Heart left ventricle (tissue), 16 donors: ENCODE data around the gene ADGRB2. TPM values are rescaled to one million over a fixed set of nuclear protein-coding genes. Genes with fewer than 3 reads are reported as not detected.

ENCODE experiments used
- ATAC-seq, 4 donors: fragments of 200-7000 bp; cut with Tn5 transposase; one replicate each; pipeline ENCODE4 v1.9.1; 2020 to 2022; ENCODE audit warnings: moderate library complexity in 4 of 4, mild to moderate bottlenecking in 3 of 4, moderate number of reproducible peaks in 1 of 4
- DNase-seq, 5 donors: peaks; one replicate each; pipeline ENCODE4 v3.0.0-alpha.2; 2020
- H3K27ac ChIP-seq, 12 donors: fragments of 200-600 bp; sonication (generic) in 4 of 12; one replicate each; pipeline versions ENCODE4 v1.5.0 to v1.8.0; 2016 to 2022; ENCODE audit warnings: mild to moderate bottlenecking in 2 of 12
- H3K27me3 ChIP-seq, 9 donors: fragments of 200-600 bp; sonication (generic) in 2 of 9; one replicate each; pipeline versions ENCODE4 v1.5.1 to v1.8.0; 2016 to 2022; ENCODE audit warnings: mild to moderate bottlenecking in 3 of 9
- H3K36me3 ChIP-seq, 9 donors: fragments of 200-600 bp; sonication (generic) in 2 of 9; one replicate each; pipeline versions ENCODE4 v1.5.0 to v1.8.0; 2018 to 2022; ENCODE audit warnings: mild to moderate bottlenecking in 2 of 9
- H3K4me1 ChIP-seq, 12 donors: fragments of 200-600 bp; sonication (generic) in 4 of 12; one replicate each; pipeline versions ENCODE4 v1.5.0 to v1.8.0; 2016 to 2022; ENCODE audit warnings: mild to moderate bottlenecking in 3 of 12
- H3K4me3 ChIP-seq, 12 donors: fragments of 200-600 bp; sonication (generic) in 4 of 12; one replicate each; pipeline versions ENCODE4 v1.5.0 to v1.8.0; 2017 to 2022; ENCODE audit warnings: mild to moderate bottlenecking in 9 of 12, moderate library complexity in 4 of 12
- H3K9me3 ChIP-seq, 12 donors: fragments of 200-600 bp; sonication (generic) in 4 of 12; one replicate each; pipeline versions ENCODE4 v1.5.0 to v1.8.0; 2016 to 2022; ENCODE audit warnings: mild to moderate bottlenecking in 1 of 12
- POLR2A ChIP-seq, 2 donors: fragments of 450-650 bp; IDR thresholded peaks; one replicate each; pipeline ENCODE4 v1.6.1; 2017; ENCODE audit warnings: antibody characterized with exemption in 2 of 2, mild to moderate bottlenecking in 2 of 2, moderate library complexity in 2 of 2
- WGBS, 4 donors: extraction: QIAGEN DNeasy Blood & Tissue Kit in 2 of 4; methylation state at CpG; one replicate each; pipeline versions ENCODE4 v1.1.5 to v1.1.7; 2013 to 2018; 5-methylcytosine and 5-hydroxymethylcytosine counted together
- intact Hi-C, 10 donors: fragments of 100-400 bp; cut with DNase I; formaldehyde crosslinking; loops; one replicate each; pipeline versions ENCODE4 v1.11.1 to v1.14.2; 2022
- polyA plus RNA-seq, 2 donors: library from polyadenylated mRNA; stranded (reverse); fragments of 200-250 nt; gene quantifications; one replicate each; pipeline ENCODE4 v1.2.3, GENCODE V29; 2013
- total RNA-seq, 9 donors: library from RNA; depleted of rRNA in 2 of 9; stranded (reverse); fragments of >200 nt in 2 of 9; fragmentation: NEBNext Ultra II Directional in 3 of 9; extraction: Animal tissue kit (Norgen Biotek cat#: 25700) in 3 of 9; gene quantifications; one replicate each; pipeline versions ENCODE4 v1.1.0 to v1.2.4, GENCODE V29; 2016 to 2023
- TF ChIP-seq, protein P1 (sequence below), 12 donors: fragments of 200-600 bp; sonication (generic) in 4 of 12; IDR thresholded peaks; one replicate each; pipeline versions ENCODE4 v1.5.0 to v1.8.0; 2018 to 2022; ENCODE audit warnings: antibody characterized with exemption in 12 of 12, mild to moderate bottlenecking in 5 of 12
- donor health status: ischemic (EF 13 %, LVEDD 7.1; RV severe dilation, severe dysfunction).
- donor health status: healthy with polysubstance abuse.
- donor health status: DM: no; HTN: yes; CAD: no.
- donor health status: DM: no; HTN: no; CAD: no.
- donor health status: ischemic (EF 25% LVEDD 6.9; RV normal size, moderate dysfunction).
- donor health status: ischemic (EF 25% LVEDD 5.7; RV mildly dilated, moderate dysfunction).
- donor health status: healthy.
- donor health status: DM: yes; HTN: yes; CAD: no.
- donor health status: ischemic (EF 35%, LVEDD 5.7; RV mildly dilated, moderate dysfunction).
- donor health status: nonischemic (EF 11% LVEDD 7.7; RV severe dilation, severe dysfunction).
- donor health status: DM: yes; HTN: yes; CAD: no.
- donor health status: PGD.
- donor health status: ischemic (EF 29% LVEDD 5.4; RV normal size, mild dysfunction).
- donor health status: nonischemic (EF 23%, LVEDD 6.1; RV moderate dilation, normal function).

ADGRB2 gene
- total and polyA plus RNA-seq, 11 donors: 1.1 to 18.5 (median 9.6) TPM

DNA sequence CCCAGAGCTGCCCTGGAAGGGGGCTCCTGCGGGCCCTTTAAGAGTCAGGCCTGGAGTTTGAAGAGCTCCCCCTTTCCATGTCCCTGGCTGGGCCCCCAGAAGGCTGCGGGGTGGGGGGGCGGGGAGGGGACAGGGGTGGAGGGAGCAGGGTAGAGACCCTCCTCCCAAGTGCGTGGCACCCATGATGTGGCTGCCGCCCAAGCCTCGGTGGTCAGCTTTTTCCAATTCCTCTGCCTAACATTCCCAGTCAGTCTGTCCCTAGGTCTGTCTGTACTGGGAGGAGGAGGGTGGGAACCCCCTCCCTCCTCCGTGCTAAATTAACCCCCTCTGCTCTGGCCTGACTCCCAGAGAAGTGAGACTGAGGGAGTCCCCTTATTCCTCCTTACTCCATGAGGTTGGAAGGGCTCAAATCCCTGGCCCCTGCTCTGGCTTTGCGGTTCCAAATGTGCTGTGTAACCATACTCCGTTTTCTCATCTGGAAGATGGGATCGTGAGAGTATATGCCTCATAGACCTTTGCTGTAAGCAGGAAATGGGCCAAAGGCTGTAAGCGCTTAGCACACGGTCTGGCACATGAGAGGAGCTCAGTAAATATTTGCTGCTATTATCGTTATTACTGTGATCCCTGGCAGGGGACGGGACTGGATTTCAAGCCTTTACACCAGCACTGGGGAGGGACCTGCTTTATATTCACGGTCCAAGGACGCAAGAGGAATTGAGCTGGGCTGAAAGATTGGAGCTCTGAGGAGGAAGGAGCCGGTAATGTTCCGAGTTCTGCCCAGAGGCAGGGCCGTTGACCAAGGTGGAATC, 59.7 kb downstream of the ADGRB2 start:
- peaks cover 5 to 62% (median 39%) of the 10 kb centered on the region in 12 donors for H3K4me1 ChIP-seq
- ATAC-seq: peak in 1 of 4 donors; percentile 14

DNA sequence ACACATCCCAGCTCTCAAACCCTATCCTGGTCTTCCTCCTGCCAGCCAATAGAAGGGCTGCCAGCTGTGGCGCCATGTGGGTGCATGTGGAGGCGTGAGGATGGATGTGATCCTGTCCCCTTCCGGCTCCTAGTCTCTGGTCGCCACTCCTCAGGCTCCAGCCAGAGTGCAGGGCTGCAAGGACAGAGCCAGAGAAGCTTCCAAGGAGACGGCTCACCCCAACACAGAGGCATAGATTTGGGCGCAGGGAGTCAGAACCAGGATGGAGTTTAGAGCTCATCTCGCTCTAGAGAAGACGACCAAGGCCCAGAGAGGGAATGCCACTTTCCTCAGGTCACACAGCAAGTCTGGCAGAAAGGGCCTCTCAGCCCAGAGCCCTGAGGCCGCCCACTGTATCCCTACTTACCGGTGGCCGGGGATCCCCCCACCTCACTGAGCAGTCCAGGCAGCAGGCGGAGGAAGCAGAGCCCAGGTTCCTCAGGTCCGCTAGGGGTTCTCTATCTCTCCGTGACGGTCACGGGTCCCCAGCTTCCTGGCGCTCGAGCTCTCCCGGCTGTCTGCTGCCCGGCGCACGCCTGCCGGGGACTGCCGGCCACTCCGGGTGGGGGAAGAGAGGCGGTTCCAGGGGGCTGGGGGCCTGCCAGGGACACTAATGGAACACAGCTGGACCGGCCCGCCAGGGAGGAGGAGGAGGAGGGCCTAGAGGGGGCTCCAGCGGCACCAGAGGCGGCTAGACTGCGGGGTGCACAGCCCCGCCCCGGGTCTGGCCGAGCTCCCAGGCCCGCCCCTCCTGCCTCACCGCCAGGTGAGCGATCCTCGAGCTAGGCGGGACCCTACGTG, 60.5 kb downstream of the ADGRB2 start, which contains the start of gene COL16A1:
Gene COL16A1, minus strand, starts transcription at position 587 of the 840 bp plus-strand sequence. CDS start 1,824 bp downstream, outside the sequence.
- ATAC-seq: peak; percentile 60 to 71 (median 66)
- peaks cover 0 to 12% (median 0%) of the 10 kb centered on the region in 9 donors for H3K36me3 ChIP-seq
- TF ChIP-seq, protein P1, sequence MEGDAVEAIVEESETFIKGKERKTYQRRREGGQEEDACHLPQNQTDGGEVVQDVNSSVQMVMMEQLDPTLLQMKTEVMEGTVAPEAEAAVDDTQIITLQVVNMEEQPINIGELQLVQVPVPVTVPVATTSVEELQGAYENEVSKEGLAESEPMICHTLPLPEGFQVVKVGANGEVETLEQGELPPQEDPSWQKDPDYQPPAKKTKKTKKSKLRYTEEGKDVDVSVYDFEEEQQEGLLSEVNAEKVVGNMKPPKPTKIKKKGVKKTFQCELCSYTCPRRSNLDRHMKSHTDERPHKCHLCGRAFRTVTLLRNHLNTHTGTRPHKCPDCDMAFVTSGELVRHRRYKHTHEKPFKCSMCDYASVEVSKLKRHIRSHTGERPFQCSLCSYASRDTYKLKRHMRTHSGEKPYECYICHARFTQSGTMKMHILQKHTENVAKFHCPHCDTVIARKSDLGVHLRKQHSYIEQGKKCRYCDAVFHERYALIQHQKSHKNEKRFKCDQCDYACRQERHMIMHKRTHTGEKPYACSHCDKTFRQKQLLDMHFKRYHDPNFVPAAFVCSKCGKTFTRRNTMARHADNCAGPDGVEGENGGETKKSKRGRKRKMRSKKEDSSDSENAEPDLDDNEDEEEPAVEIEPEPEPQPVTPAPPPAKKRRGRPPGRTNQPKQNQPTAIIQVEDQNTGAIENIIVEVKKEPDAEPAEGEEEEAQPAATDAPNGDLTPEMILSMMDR (IDR thresholded peaks at IDR 0.05): no peak
- no peak for TF ChIP-seq POLR2A (IDR thresholded peaks at IDR 0.05)
- peak within 1 kb of the TSS; percentile 15 to 88 (median 72) for H3K27ac ChIP-seq
- intact Hi-C loops: loop anchor here in 1 of 10 donors (5.0 kb wide), 1 partner anchor 36 kb away; no protein-coding TSS in a partner anchor
- 18 to 34% (median 24%) methylated on average over 19 to 40 of the region's 40 CpGs for WGBS, 4 donors
- H3K4me3 ChIP-seq: peak within 1 kb of the TSS in 11 of 12 donors; percentile 24 to 63 (median 50)
- H3K4me1 ChIP-seq: peaks cover 5 to 62% (median 39%) of the 10 kb centered on the region in 12 donors
- DNase-seq: peak; percentile 78 to 89 (median 84)
- peaks cover 0 to 23% (median 0%) of the 10 kb centered on the region in 9 donors for H3K27me3 ChIP-seq
- no peaks in the 10 kb centered on the region for H3K9me3 ChIP-seq

More for the DNA sequence above, 59.7 kb downstream of the ADGRB2 start:
- WGBS, 4 donors: 37 to 46% (median 40%) methylated on average over 13 to 19 of the region's 19 CpGs
- peaks cover 0 to 7% (median 0%) of the 10 kb centered on the region in 9 donors for H3K36me3 ChIP-seq
- peaks cover 0 to 23% (median 0%) of the 10 kb centered on the region in 9 donors for H3K27me3 ChIP-seq
- intact Hi-C loops: loop anchor here in 2 of 10 donors (5.0 kb wide), 1 partner anchor 37 kb away; no protein-coding TSS in a partner anchor
- no peak for TF ChIP-seq POLR2A (IDR thresholded peaks at IDR 0.05)
- TF ChIP-seq, protein P1 (IDR thresholded peaks at IDR 0.05): no peak
- H3K4me3 ChIP-seq: peak overlapping the region in 11 of 12 donors; percentile 24 to 63 (median 50)
- H3K9me3 ChIP-seq: no peaks in the 10 kb centered on the region
- DNase-seq: peak in 1 of 5 donors; percentile 64
- H3K27ac ChIP-seq: peak overlapping the region; percentile 15 to 88 (median 72)

DNA sequence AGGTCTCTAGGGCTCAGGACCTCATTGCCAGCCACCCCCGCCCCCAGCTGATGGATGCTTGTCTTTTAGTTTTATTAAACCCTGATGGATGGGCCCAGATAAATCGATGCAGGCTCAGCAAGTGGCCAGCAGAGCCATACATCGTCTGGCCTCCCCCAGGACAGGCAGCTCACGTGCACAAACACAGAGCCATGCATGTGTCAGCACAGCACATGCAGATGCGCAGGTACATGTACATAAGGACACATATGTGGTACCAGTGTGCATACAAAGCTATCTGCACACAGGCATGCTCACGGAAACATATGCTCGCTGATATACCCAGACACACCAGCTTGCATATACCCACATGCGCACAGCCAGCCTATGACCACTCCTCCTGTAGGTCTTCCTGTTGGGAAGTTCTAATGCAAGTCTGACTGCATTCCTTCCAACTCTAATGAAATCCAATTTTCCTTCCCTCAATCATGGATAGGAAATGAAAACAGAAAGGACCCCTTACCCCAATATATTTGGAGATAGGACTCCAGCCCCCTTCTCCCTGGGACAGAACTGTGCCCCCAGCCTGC, 61.2 kb downstream of the ADGRB2 start:
- DNase-seq (no peak), ATAC-seq (no peak)
- peak overlapping the region in 9 of 12 donors; percentile 24 to 63 (median 54) for H3K4me3 ChIP-seq
- peak overlapping the region in 8 of 12 donors; percentile 62 to 88 (median 75) for H3K27ac ChIP-seq
- H3K27me3 ChIP-seq: peaks cover 0 to 23% (median 0%) of the 10 kb centered on the region in 9 donors
- intact Hi-C loops: loop anchor here in 1 of 10 donors (5.0 kb wide), 1 partner anchor 36 kb away; no protein-coding TSS in a partner anchor
- peaks cover 0 to 19% (median 0%) of the 10 kb centered on the region in 9 donors for H3K36me3 ChIP-seq
- H3K9me3 ChIP-seq: no peaks in the 10 kb centered on the region
- H3K4me1 ChIP-seq: peaks cover 5 to 62% (median 39%) of the 10 kb centered on the region in 12 donors
- no peak for TF ChIP-seq POLR2A (IDR thresholded peaks at IDR 0.05)
- TF ChIP-seq, protein P1 (IDR thresholded peaks at IDR 0.05): no peak
- WGBS, 4 donors: 69 to 89% (median 86%) methylated on average over 6 to 8 of the region's 8 CpGs
